Stimulated activated naive CD4-positive, alpha-beta T cell treated with Interleukin-2 at 50 U/mL for 16 hours (primary cell): Measurements from ENCODE around the gene ALDH1A3.

Experiments used
- DNase-seq: peaks from one replicate; lab custom pipeline; 2025; lab: John Stamatoyannopoulos, UW

The ALDH1A3 gene

GRCh38 chr15:100881573-100882336, 2.1 kb downstream of the ALDH1A3 start:
- no peak for DNase-seq

- DNase-seq: no peak
Observed at GRCh38 chr15:100885116-100885515, 5.5 kb downstream of the ALDH1A3 start.

DNA sequence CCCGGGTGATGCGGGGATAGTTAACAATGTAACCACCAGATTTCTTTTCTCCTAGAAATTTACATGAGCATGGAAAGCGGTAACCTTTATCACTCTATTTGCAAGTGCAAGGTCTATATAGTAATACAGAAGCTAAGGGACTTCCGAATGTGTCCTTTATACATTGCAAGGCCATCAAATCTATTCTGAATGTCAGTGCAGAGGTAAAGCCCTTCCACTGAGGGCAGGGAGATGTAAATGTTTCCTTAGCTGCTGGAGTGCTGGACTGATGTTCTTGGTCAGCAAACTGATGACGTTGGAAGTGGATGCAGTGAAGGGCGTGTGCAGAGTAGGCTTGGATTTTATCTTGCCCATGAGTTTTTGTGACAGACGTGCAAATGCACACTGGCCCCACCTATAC, 6.2 kb downstream of the ALDH1A3 start:
- no peak for DNase-seq

GRCh38 chr15:100887211-100887913, 7.7 kb downstream of the ALDH1A3 start:
- DNase-seq: no peak

DNA sequence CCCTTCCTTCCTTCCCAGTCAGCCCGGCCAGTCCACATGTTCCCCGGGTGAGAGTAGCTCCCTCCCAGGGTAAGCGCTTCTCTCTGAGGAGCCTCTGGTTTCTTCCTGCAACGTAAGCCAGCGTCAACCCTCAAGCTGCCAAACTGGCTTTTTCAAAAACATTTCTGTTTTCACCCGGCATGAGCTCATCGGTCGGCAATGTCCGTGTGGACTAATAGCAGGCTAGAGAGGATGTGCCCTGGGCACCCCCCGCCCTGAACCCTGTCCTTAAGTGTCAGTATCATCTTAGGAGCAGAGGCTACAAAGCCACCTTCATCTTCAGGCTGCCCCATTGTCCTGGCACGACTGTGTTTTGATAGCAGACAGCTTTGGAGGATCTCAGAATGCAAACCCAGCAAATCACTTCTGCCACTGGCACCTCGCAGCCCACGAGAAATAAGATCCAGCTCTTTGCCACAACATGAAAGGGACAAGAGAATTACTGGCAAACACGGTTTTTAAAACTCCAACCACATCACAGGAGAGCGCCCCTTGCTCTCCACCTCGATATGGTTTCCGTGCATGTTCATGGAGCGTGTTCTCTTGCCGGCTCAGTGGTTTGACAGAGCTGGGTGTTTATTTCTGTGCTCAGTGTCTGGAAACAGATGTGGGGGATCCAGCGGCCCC, 9.9 kb downstream of the ALDH1A3 start:
- DNase-seq: no peak

- DNase-seq: no peak
Observed at GRCh38 chr15:100890051-100890720, 10.6 kb downstream of the ALDH1A3 start.

DNA sequence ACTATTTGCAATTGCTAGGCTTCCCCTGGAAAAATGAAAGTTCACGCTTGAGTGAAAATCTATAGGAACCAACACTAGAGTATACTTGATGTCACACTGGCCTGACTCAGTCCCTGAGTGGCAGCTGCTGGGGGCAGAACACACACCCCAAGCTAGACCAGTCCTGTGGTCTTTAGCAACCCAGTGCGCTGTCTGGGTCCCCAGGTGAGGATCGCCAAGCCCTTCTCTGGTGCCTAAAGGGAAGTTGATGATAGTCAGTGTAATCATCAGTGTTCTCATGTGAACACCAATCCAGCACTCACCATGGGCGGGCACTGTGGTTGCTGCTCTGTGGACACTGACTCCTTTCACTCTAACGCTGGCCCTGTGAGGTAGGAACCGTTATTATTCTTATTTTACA, 11.2 kb downstream of the ALDH1A3 start:
- no peak for DNase-seq

DNA sequence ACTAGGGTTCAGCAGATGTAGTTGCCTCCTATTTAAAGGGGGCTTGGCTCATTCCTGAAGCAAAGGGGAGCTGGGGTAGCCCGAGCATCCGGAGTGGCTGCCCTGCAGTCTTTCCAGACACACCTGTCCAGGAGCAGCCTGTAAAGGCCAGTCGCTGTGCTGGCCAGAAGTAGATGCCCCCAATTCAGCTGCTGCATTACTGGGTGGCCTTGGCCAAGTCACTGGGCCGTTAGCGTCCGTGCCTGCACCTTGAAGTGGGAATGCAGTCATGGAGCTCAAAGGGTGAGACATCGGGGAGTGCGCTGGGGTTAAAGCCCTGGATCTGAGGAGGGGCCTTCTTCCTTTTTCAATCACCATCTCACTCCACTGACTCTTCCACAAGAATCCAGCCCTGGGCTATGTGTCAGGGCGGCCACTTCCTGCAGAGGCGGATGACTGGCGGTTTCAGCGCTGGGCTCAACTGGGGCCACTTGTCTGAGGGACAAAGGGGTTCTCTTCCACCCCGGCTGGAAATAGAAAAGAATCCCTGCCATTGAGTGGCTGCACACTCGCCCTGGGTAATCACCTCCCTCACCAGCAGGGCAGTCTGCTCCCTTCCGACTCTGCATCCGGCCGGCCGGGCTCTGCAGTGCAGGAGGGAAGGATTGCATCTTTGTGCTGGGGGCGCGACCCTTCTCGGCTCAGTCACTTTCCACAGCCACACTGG, 11.8 kb downstream of the ALDH1A3 start:
- DNase-seq: no peak

DNA sequence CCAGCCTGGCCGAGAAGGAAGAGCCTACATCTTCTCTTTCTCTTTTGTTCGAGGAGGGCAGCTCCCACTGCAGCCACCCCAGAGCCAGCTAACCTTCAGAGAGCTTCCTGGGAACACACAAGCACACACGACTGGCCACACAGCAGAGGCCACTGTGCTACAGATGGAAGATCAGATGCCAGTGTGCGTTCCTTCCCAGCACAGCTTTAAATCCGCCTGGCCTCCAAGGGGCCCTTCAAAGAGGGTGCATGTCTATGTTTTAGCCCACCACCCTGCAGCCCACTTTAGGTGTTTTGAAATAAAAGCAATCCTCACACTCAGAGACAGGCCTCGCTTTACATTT, 12.4 kb downstream of the ALDH1A3 start:
- DNase-seq: no peak

- no peak for DNase-seq
Observed at GRCh38 chr15:100893261-100893963, 13.8 kb downstream of the ALDH1A3 start.

DNA sequence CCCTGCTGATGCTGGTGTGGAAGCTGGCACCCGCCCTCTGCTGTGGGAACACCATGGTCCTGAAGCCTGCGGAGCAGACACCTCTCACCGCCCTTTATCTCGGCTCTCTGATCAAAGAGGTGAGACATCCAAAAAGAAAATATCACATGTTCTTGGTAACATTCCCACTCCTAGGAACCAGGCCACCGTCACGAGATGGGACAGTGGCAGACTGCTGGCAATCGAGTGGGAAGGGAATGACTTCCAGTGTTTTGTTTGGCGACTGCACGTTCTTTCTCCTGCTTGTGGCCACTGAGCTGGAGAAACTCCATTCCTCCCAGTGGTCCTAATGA, 14.3 kb downstream of the ALDH1A3 start:
- DNase-seq: no peak

DNA sequence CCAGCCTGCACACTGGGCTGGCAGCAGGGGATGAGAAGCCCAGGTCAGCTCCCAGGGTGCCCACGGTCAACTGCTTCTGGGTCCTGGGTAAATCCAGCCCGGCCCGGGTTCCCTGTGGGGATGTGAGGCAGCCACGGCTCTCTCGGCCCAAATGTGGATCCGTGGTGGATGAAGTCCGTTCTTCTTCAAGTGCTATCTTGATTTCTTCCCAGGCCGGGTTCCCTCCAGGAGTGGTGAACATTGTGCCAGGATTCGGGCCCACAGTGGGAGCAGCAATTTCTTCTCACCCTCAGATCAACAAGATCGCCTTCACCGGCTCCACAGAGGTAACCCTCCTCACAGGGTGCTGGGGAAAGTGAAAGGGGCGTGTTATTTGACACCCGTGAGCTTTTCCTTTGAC, 16.1 kb downstream of the ALDH1A3 start:
- DNase-seq: no peak

GRCh38 chr15:100897221-100898151, 17.9 kb downstream of the ALDH1A3 start:
- DNase-seq: no peak

GRCh38 chr15:100898152-100898490, 18.5 kb downstream of the ALDH1A3 start:
- DNase-seq: no peak

GRCh38 chr15:100898661-100899462, 19.2 kb downstream of the ALDH1A3 start:
- no peak for DNase-seq

DNA sequence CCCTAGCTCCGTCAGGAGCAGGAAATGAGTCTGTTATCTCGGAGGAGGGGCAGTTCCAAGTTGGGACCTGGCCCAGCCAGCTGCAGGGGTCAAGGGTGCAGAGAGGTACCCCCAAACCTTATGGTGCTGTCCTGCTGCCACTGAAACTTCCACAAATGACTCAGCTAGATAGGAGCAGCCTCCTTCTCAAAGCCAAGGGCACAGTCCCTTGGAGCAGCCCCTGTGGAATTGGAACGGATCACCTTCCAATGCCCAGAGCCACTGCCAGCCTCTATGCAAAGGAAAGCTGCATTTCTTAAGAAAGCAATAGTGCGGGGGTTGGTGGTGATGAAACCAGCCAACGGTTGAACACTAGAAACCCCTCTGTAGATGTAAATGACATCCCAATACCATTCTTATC, 20.0 kb downstream of the ALDH1A3 start:
- no peak for DNase-seq

DNA sequence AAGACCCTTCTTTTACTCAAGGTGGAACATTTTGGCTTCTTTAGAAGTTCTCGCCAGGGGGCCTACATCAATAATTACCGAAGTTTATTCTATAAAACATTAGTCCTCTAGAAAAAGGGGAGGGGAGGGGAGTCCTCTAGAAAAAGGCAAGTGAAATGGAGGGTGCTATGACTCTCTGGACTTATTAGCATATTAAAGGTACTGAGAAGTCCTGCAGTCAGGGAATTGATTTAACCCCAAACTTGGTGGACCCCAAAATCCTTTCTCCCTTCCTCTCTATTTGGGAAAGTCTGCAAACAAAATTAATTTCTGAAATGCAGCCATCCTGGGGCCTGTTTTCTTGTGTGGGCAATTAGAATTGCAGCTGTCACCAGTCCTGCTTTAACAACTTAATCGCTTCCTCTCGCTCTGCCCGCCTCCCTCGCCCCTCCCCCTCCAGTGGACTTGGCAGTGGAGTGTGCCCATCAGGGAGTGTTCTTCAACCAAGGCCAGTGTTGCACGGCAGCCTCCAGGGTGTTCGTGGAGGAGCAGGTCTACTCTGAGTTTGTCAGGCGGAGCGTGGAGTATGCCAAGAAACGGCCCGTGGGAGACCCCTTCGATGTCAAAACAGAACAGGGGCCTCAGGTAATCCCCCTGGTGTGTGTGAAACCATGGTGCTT, 20.6 kb downstream of the ALDH1A3 start:
- no peak for DNase-seq

- no peak for DNase-seq
Observed at GRCh38 chr15:100900795-100901169, 21.2 kb downstream of the ALDH1A3 start.

DNA sequence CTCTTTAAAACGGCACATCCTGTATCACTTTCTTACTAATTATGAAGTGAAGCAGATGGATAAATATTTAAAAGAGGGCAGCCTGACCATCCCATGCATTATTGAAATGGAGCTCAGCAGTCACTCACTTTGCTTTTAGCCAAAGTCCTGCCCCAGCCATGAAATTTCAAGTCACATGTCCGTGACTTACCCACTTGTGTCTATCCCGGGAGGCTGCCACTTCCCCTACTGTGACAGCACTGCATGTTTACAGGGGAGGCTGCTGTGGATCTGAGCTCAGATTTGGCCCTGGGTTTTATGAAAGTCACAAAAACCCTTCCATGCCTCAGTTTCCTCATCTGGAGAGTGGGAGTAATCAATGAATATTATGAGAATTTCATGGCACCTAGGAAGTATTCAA, 21.7 kb downstream of the ALDH1A3 start:
- no peak for DNase-seq
